ENCODE measurements around the gene FZD8.

Gene FZD8

DNA sequence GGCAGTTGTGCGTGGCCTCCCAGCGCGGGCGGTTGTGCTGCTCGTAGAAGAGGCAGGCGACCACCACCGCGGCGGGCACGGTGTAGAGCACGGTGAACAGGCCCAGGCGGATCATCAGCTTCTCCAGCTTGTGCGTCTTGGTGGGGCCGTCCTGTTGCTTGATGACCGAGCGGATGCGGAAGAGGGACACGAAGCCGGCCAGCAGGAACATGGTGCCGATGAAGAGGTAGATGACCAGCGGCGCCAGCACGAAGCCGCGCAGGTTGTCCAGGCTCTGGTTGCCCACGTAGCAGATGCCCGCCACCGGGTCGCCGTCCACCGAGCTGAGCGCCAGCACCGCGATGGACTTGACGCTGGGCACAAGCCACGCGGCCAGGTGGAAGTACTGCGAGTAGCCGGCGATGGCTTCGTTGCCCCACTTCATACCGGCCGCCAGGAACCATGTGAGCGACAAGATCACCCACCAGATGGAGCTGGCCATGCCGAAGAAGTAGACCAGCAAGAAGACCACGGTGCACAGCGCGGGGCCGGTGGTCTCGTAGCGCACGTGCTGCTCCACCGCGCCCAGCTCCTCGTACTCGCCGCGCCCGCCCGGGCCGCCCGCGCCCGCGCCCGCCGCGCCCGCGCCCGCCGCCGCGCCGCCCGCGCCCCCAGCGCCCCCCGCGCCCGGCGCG is 2.2 kb downstream of the FZD8 start:
- H3K4me2 ChIP-seq (ENCODE audit: low read length) = peak overlapping the region; percentile 71
- no peaks in the 10 kb centered on the region for H3K79me2 ChIP-seq
- no peak overlapping the region for H3K27ac ChIP-seq
- no peaks in the 10 kb centered on the region for H3K27me3 ChIP-seq (ENCODE audit: control insufficient read depth, insufficient read depth, low read length)
- H3K9ac ChIP-seq = no peak overlapping the region
- H3K4me3 ChIP-seq (ENCODE audit: low read depth, low read length) = no peak overlapping the region
- TF ChIP-seq, protein P1, sequence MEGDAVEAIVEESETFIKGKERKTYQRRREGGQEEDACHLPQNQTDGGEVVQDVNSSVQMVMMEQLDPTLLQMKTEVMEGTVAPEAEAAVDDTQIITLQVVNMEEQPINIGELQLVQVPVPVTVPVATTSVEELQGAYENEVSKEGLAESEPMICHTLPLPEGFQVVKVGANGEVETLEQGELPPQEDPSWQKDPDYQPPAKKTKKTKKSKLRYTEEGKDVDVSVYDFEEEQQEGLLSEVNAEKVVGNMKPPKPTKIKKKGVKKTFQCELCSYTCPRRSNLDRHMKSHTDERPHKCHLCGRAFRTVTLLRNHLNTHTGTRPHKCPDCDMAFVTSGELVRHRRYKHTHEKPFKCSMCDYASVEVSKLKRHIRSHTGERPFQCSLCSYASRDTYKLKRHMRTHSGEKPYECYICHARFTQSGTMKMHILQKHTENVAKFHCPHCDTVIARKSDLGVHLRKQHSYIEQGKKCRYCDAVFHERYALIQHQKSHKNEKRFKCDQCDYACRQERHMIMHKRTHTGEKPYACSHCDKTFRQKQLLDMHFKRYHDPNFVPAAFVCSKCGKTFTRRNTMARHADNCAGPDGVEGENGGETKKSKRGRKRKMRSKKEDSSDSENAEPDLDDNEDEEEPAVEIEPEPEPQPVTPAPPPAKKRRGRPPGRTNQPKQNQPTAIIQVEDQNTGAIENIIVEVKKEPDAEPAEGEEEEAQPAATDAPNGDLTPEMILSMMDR (IDR thresholded peaks at IDR 0.05) = no peak
- peaks cover 4% of the 10 kb centered on the region for H3K4me1 ChIP-seq
- no peaks in the 10 kb centered on the region for H3K36me3 ChIP-seq (ENCODE audit: control insufficient read depth, insufficient read depth, low read length)
- H3K9me3 ChIP-seq (ENCODE audit: control insufficient read depth, low read length) = no peaks in the 10 kb centered on the region
- H2AFZ ChIP-seq = peak overlapping the region; percentile 68

DNA sequence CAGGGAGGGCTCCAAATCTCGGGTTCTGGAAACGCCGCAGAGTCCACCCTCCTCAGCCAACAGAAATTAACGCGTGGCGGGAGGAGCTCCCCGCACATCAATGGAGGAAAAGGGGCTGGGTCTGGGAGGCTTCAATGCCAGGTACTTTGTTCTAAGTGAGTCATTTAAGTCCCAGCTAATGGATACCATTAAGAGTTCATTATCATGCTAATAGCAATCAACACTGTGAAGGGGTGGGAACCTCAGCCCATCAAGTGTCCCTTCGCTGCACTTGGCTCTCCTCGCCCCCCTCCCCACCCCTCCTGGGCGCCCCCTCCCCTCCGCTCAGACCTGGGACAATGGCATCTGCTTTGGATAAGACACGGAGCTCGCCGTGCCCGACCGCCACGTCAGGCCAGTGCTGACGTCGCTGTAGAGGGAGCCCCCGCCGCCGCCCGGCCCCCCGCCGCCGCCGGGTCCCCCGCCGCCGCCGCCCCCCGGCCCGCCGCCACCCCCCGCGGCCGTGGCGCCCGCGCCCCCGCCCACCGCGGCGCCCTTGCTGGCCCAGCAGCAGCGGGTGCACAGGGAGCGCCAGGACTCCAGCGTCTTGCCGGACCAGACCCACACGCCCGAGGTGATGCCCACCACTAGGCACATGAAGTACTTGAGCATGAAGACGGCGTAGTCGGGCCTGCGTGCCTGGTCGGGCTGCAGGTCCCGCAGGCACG is 2.9 kb downstream of the FZD8 start:
- Histone ChIP-seq H3K9ac (no peak overlapping the region), H3K79me2 (no peaks in the 10 kb centered on the region), H3K4me3 (ENCODE audit: low read depth, low read length) (no peak overlapping the region), H3K9me3 (ENCODE audit: control insufficient read depth, low read length) (no peaks in the 10 kb centered on the region), H3K4me2 (ENCODE audit: low read length) (no peak overlapping the region), H3K36me3 (ENCODE audit: control insufficient read depth, insufficient read depth, low read length) (no peaks in the 10 kb centered on the region), H3K27ac (no peak overlapping the region), H3K27me3 (ENCODE audit: control insufficient read depth, insufficient read depth, low read length) (no peaks in the 10 kb centered on the region), H2AFZ (no peak overlapping the region), H3K4me1 (no peaks in the 10 kb centered on the region)
- TF ChIP-seq, protein P1 (IDR thresholded peaks at IDR 0.05) = no peak

DNA sequence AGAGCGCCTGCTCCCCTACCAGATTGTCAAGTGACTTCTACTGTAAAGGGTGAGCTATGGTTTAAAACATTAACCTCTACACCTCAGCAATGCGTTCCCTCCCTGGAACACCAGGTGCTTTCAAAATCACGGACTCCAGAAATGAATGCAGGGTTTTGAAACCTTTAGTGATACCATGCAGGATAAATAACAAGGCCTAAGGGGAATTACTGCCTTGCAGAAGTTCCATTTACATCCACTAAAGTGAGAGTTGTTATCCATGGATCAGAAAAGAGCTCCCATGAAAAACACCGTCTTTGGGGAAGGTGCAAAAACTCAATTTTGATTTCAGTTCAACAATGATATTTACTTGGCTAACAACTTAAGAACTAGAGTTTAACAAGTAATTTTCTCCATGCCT is 4.0 kb downstream of the FZD8 start:
- H3K27me3 ChIP-seq (ENCODE audit: control insufficient read depth, insufficient read depth, low read length) = no peaks in the 10 kb centered on the region
- H3K79me2 ChIP-seq = no peaks in the 10 kb centered on the region
- no peaks in the 10 kb centered on the region for H3K36me3 ChIP-seq (ENCODE audit: control insufficient read depth, insufficient read depth, low read length)
- no peaks in the 10 kb centered on the region for H3K9me3 ChIP-seq (ENCODE audit: control insufficient read depth, low read length)
- H2AFZ ChIP-seq = no peak overlapping the region
- no peaks in the 10 kb centered on the region for H3K4me1 ChIP-seq
- TF ChIP-seq, protein P1 (IDR thresholded peaks at IDR 0.05) = no peak
- no peak overlapping the region for H3K4me2 ChIP-seq (ENCODE audit: low read length)
- no peak overlapping the region for H3K4me3 ChIP-seq (ENCODE audit: low read depth, low read length)
- H3K9ac ChIP-seq = no peak overlapping the region
- no peak overlapping the region for H3K27ac ChIP-seq

DNA sequence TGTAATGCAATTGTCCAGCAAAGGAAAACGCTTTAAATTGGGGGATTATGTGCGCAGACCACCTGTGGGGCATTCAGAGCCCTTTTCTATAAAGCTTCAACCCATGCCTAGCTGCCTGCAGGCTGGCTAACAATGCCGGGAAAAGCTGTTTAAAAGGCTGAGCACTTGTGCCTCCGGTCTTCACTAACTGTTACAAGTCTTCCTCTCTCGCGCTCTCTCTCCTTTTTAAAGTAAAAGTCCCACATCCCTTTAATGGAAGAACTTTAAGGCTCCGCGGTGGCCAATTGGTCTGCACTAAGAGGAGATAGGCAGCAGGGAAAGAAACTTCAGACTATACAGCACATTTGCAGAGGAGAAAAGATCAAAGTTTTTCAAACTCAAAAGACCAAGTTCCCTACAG is 4.6 kb downstream of the FZD8 start:
- Histone ChIP-seq H3K27me3 (ENCODE audit: control insufficient read depth, insufficient read depth, low read length) (no peaks in the 10 kb centered on the region), H3K9ac (no peak overlapping the region), H3K36me3 (ENCODE audit: control insufficient read depth, insufficient read depth, low read length) (no peaks in the 10 kb centered on the region), H2AFZ (no peak overlapping the region), H3K4me2 (ENCODE audit: low read length) (no peak overlapping the region), H3K4me3 (ENCODE audit: low read depth, low read length) (no peak overlapping the region), H3K4me1 (no peaks in the 10 kb centered on the region), H3K27ac (no peak overlapping the region), H3K9me3 (ENCODE audit: control insufficient read depth, low read length) (no peaks in the 10 kb centered on the region), H3K79me2 (no peaks in the 10 kb centered on the region)
- TF ChIP-seq, protein P1 (IDR thresholded peaks at IDR 0.05) = no peak

All from parathyroid adenoma (tissue), 2 donors.